NB4 (cell line): ENCODE data around the gene MAD1L1.
A peak's percentile ranks its signal among the peaks of the same experiment; 100 is the strongest.

Experiments used
- DNase-seq: peaks from one replicate; pipeline ENCODE4 v3.0.0; 2010; ENCODE audit warnings: low read depth
- H3K4me3 ChIP-seq: one replicate; pipeline ENCODE4 v1.5.1; 2011; ENCODE audit warnings: mild to moderate bottlenecking, low read depth, low read length, moderate library complexity
- MYC ChIP-seq: IDR thresholded peaks from 2 replicates; pipeline ENCODE4 v1.6.1; 2011; ENCODE audit warnings: low read depth, low read length
- POLR2A ChIP-seq: IDR thresholded peaks from 2 replicates; pipeline ENCODE4 v1.6.1; 2011; ENCODE audit warnings: mild to moderate bottlenecking; ENCODE audit not compliant: insufficient read length; ENCODE audit errors: extremely low read depth
- TF ChIP-seq, protein P1 (sequence below): IDR thresholded peaks from one replicate; pipeline ENCODE4 v1.5.1; 2012; ENCODE audit warnings: low read depth, low read length
- TF ChIP-seq, protein P2 (sequence below): IDR thresholded peaks from 2 replicates; pipeline ENCODE4 v1.6.1; 2011; ENCODE audit warnings: low read depth, low read length

The MAD1L1 gene

DNA sequence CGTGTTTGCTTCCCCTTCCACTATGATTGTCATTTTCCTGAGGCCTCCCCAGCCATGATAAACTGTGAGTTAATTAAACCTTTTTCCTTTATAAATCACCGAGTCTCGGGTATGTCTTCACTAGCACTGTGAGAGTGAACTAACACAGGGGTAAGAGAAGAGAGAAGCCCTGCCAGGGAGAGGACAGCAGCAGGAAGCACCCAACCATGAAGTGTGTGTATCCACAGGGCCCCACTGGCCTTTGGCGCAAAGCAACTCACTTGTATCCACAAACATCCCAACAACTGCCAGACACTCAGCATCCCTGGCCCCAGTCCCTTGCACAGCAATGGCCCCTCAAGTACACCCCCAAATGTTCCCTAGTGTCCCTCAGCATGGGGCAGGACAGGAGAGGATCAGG, 115.1 kb downstream of the MAD1L1 start:
- no peak for DNase-seq
- TF ChIP-seq, protein P1, sequence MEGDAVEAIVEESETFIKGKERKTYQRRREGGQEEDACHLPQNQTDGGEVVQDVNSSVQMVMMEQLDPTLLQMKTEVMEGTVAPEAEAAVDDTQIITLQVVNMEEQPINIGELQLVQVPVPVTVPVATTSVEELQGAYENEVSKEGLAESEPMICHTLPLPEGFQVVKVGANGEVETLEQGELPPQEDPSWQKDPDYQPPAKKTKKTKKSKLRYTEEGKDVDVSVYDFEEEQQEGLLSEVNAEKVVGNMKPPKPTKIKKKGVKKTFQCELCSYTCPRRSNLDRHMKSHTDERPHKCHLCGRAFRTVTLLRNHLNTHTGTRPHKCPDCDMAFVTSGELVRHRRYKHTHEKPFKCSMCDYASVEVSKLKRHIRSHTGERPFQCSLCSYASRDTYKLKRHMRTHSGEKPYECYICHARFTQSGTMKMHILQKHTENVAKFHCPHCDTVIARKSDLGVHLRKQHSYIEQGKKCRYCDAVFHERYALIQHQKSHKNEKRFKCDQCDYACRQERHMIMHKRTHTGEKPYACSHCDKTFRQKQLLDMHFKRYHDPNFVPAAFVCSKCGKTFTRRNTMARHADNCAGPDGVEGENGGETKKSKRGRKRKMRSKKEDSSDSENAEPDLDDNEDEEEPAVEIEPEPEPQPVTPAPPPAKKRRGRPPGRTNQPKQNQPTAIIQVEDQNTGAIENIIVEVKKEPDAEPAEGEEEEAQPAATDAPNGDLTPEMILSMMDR, result no peak
- TF ChIP-seq, protein P2, sequence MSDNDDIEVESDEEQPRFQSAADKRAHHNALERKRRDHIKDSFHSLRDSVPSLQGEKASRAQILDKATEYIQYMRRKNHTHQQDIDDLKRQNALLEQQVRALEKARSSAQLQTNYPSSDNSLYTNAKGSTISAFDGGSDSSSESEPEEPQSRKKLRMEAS, result no peak
- TF ChIP-seq POLR2A, result no peak
- TF ChIP-seq MYC, result no peak
- H3K4me3 ChIP-seq, result no peak overlapping the region

DNA sequence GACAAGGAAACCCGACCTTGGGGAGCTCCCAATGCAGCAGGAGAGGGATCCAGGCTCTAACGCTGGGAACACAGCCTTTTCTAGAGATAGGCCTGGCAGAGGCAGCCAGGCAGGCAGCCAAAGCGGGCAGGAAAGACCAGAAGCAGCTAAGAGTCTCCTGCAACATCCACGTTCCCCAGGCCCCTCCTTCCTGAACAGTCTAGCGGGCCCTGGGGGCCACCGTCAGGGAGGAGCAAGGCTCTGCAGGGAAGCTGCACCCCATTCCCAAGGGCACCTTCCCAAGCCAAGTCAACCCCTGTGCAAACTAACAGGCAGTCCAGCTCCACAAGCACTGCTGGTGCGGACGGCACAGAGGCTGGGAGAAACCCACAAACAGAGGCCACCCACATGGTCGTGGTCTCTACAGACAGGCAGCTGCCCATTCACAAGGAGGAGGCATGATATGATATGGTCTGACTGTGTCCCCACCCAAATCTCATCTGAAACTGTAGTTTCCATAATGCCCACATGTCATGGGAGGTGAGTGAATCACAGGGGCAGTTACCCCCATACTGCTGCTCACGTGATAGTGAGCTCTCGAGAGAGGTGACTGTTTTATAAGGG, 115.7 kb downstream of the MAD1L1 start:
- DNase-seq, result peak; percentile 55
- H3K4me3 ChIP-seq, result no peak overlapping the region
- TF ChIP-seq, protein P1, result no peak
- TF ChIP-seq MYC (no peak), POLR2A (no peak)
- TF ChIP-seq, protein P2, result no peak

DNA sequence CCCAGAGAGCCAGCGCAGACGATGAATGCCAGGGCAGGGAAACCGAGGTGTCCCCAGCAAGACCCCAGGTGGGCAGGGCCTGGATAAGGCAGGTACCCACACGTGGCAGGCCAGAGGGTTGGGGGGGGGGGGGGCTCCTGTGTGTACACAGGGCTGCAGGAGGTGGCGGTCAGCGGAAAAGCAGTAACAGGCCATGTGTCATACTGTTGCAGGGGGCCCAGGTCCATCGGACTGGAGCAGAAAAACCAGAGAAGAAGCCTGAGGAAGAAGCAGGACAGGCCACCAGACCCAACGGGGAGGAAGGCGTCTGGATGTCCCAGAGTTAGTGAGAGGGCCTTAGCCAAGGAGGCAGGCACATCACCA, 116.3 kb downstream of the MAD1L1 start:
- no peak for DNase-seq
- H3K4me3 ChIP-seq, result no peak overlapping the region
- TF ChIP-seq, protein P1, result no peak
- TF ChIP-seq POLR2A, result no peak
- no peak for TF ChIP-seq MYC
- TF ChIP-seq, protein P2, result no peak

DNA sequence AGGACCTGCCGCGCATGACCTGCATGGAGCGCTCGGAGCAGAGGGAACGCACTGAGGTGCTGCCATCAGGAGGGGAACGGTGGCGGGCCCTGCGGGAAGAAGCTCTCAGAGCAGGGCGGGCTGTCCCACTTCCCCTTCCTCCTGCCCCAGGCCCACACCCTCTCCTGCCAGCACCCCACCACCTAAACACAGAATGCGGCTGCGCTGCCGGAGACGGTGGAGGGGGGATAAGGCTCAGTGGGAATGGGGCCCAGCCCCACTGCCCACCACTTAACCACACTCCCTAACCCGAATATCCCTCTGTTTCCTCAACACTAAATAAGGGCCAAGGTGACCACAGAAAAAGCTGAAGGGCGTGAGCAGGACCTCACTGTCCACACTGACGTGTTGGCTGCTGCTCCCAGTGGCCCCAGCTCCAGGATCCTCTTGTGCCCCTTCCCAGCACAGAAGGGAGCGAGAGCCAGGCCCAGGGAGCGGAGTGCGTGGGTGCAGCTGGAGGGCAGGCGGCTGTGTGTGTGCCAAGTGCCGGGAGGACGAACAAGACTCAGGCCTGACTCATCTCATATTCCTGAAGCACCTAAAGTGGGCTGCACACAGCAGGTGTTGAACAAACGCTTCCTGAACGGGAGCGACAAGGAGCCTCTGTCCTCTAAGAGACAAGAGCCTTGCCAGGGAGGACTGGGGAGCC, 116.8 kb downstream of the MAD1L1 start:
- H3K4me3 ChIP-seq, result no peak overlapping the region
- TF ChIP-seq, protein P1, result no peak
- TF ChIP-seq POLR2A (no peak), MYC (no peak)
- TF ChIP-seq, protein P2, result no peak
- DNase-seq, result no peak

DNA sequence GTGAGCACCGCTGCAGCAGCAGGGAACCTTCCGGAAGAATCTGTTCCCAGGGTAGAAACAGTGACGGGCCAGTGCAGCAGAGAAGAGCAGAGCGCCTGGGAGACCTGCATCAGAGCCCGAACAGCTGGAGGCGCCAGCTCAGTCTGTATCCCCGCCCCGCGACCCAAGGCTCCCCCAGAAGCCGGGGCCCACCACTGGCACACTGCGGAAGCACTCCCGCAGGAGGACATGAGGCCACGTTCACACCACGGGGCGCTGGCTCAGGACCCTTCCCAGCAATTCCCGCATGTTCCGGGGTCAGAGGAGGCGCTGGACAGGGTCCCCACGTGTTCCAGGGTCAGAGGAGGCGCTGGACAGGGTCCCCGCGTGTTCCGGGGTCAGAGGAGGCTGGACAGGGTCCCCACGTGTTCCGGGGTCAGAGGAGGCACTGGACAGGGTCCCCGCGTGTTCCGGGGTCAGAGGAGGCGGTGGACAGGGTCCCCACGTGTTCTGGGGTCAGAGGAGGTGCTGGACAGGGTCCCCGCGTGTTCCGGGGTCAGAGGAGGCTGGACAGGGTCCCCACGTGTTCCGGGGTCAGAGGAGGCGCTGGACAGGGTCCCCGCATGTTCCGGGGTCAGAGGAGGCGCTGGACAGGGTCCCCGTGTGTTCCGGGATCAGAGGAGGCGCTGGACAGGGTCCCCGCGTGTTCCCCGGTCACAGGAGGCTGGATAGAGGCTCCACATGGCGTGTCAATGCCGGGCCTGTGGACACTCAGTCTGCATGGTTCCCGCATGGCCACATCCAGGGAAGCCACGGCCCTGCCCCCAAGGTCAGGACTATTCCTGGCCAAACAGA, 117.6 kb downstream of the MAD1L1 start:
- DNase-seq, result no peak
- TF ChIP-seq POLR2A (no peak), MYC (no peak)
- TF ChIP-seq, protein P2, result no peak
- TF ChIP-seq, protein P1, result no peak
- no peak overlapping the region for H3K4me3 ChIP-seq
